NCI-H2171 treated with DMSO at 0.1 percent for 48 hours (cell line): ENCODE results near the gene SLC35E1.
"Not testable (repeated sequence)": the region's sequence is repeated elsewhere in the genome, so short reads cannot be mapped to it uniquely, and the experiment has no call there.

ENCODE experiments used
- DNase-seq: peaks from one replicate; lab custom pipeline; 2025; lab: John Stamatoyannopoulos, UW

Gene SLC35E1

GRCh38 chr19:16522559-16523377 lies 49.4 kb downstream of the SLC35E1 start:
- no peak for DNase-seq

- no peak for DNase-seq
Measured at GRCh38 chr19:16521715-16522289, 50.4 kb downstream of the SLC35E1 start.

- no peak for DNase-seq
Measured at GRCh38 chr19:16520986-16521624, 51.1 kb downstream of the SLC35E1 start.

DNA sequence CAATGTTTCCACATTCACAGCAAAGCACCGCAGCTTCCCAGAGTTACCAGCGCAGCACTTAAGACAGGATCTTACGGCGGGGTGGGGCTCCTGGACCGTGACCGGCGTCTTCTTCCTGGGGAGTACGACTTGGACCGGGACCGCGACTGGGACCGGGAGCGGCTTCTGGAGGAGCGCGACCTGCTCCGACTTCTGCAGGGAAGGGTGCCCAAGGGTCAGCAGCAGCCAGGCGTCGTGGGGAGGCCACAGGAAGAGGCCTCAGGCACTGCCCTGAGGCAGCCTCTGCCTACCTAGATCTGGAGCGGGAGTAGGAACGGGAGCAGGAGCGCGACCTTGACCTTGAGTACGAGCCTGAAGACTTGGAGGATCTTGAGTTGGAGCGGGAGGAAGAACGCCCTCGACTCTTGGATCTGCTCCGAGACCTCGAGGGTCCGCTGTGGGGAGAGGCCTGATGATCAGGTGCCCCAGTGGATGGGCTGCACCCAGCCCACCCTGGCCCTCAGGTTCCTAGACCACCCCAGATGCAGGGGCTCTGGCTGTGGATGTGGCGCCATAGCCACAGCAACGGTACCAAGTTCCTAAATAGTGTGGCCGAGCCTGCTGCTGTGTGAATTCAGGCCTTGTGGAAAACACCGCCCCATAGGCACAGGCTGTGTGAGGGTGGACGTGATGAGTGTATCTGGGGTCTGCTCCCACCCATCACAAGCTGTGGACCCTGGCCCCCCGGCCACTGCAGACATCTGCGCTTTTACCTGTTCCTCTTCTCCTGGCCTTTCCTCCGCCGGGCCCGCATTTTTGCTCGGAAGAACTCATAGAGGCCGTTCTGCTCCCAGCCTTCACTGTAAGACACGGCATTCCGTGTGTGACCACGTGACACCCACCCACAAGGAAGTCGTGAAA lies 51.9 kb downstream of the SLC35E1 start:
- no peak for DNase-seq

- DNase-seq: no peak
Measured at GRCh38 chr19:16519230-16519687, 53.0 kb downstream of the SLC35E1 start.

DNA sequence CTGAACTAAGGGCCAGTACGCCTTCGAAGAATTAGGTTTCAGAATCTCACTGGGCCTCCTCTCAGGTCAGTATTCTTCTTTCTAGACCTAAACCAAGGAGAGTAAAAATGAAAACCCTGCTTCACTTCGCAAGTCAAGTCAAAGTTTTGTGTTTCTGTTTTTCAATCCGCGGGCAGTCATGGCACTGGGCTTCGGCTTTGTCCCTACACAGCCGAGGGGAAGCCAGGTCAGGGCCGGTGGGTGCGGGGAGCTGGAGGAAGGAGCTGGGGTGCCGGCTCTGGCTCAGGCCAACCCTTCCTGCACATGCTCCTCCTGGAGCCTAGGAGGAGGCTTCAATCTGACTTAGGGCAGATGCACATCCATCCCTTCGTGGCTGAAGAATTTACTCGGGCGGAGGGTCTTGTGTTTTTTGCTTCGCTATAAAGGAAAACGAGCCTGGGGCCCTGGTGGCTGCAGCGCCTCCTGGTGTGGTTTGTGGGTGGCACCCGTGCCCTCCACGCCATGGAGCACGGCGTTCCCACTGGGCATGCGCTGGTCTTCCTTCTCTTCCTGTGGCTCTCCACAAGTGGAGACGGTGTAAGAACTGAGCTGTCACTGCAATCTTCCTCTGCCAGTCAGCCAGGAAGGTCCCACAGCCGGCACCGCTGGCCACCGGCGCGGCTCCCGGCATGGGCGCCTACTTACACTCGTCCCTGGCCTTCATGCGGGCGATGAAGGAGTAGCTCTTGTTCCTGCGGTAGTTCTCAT lies 53.6 kb downstream of the SLC35E1 start:
- DNase-seq: no peak

DNA sequence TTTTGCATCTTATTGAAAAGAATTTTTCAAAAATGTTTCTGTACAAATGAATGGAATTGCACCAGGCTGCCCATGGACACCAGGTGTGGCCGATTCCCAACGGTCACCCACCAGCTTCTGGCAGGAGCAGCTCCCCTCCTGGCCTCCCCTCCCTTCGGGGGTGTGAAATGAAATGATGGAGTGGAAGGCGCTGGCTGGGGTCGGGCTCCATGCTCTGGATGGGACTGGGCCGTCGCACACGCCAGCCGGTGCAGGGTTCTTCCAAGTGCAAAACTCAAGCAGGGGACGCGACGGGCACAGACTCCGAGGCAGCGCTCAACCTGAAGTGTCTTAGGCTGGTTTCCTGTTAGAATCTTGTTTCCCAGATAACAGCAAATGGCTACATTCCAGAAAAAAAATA lies 54.2 kb downstream of the SLC35E1 start:
- no peak for DNase-seq

DNA sequence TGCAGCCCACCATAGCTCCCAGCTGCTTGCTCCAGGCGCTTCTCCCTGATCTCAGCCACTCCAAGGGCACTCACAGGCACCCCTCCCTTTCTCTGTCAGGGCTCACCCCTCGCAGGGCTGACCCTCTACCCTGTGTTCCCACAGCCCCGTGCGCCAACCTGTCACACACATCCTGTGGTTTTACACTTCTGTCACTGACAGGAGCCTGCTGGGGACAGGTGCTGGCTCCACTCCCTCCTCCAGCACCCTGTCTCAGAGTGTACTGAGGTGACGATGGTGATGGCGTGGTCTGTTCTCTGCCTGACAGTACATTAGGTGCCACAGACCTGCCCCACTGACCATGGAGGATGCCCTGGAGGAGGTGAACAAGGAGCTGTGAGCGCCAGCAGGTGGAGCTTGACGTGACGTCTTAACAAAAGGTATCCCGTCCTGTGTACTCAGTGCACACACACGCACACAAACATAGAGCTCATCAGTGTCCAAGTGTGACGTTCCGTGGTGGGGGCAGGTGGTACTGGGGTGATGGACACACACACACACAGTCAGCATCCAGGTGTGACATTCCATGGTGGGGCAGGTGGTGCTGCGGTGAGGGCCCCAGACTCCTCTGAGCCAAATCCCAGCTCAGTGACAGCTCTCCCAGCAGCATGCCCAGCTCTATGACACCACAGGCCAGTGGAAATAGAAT lies 55.1 kb downstream of the SLC35E1 start:
- DNase-seq: no peak

DNA sequence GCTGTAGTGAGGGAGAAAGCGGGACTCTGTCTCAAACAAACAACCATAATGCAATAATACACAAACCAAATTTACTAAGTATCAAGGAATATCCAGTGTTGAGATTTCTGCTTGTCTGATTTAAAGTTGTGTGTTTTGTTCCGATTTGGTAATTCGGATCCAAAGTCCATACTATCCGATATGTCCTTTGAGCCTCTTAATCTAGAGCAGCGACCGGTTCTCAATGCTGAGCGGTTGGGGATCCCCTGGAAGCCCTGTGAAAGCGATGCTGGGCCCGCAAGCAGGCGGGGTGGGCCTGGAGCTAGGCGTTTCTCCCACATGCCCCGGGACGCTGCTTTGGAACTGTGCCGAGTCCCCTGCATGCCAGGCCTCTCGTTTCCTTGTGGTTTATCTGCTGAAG lies 55.8 kb downstream of the SLC35E1 start:
- no peak for DNase-seq

GRCh38 chr19:16514383-16515019 lies 57.7 kb downstream of the SLC35E1 start:
- DNase-seq: peak; percentile 12

DNA sequence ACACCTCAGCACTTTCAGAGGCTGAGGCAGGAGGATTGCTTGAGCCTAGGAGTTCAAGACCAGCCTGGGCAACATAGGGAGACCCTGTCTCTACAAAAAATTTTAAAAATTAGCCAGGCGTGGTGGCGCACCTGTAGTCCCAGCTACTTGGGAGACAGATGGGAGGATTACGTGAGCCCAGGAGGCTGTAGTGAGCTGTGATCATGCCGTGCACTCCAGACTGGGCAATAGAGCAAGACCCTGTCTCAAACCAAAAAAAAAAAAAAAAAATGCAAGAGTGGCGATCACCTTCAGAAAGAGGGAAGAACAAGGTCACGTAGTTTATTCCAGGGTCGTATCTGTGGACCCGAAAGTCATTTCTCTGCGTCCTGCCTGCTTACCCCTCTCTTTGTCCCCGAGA lies 59.6 kb downstream of the SLC35E1 start:
- DNase-seq: not testable (repeated sequence)

DNA sequence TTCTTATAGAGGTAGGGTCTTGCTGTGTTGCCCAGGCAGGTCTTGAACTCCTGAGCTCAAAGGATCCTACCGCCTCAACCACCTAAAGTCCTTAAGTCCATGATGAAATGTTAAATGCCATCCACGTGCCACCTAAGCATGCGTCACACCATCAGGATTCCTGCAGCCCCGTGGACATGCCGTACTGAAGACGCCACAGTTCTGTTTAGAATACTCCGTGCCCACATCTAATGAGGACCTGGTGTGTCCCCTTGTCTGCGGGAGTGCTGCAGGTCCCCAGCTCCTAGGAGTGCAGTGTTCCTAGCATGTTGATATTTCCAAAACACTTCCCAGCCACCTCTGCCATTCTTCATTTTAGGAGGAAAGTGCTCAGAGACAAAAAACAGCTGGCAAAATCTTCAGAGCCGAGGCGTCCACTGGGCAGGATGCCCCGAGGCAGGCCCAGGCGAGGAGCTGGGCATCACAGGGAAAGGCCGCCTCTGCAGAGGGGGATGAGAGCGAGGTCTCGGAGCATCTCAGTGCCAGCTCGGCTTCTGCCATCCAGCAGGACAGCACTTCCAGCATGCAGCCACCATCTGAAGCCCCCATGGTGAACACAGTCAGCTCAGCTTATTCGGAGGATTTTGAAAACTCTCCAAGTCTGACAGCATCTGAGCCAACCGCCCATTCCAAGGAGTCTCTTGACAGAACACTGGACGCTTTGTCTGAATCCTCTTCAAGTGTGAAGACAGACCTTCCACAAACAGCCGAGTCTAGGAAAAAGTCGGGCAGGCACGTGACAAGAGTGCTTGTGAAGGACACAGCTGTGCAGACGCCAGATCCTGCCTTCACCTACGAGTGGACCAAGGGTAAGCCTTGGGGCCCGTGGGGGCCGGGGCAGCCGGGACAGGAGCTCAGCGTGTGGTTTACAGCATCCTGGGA lies 62.8 kb downstream of the SLC35E1 start:
- DNase-seq: no peak

DNA sequence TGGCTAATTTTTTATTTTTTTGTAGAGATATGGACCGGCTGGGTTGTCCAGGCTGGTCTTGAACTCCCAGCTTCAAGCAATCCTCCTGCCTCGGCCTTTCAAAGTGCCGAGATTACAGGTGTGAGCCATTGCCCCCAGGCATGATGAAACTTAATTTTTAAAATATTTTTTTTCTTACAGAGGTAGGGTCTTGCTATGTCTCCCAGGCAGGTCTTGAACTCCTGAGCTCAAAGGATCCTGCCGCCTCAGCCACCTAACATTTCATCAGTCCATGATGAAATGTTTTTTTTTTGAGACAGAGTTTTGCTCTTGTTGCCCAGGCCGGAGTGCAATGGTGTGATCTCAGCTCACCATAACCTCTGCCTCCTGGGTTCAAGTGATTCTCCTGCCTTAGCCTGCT lies 63.7 kb downstream of the SLC35E1 start:
- no peak for DNase-seq

- DNase-seq: no peak
Measured at GRCh38 chr19:16506961-16507360, 65.3 kb downstream of the SLC35E1 start.

- not testable (repeated sequence) for DNase-seq
Measured at GRCh38 chr19:16506161-16506560, 66.1 kb downstream of the SLC35E1 start.

DNA sequence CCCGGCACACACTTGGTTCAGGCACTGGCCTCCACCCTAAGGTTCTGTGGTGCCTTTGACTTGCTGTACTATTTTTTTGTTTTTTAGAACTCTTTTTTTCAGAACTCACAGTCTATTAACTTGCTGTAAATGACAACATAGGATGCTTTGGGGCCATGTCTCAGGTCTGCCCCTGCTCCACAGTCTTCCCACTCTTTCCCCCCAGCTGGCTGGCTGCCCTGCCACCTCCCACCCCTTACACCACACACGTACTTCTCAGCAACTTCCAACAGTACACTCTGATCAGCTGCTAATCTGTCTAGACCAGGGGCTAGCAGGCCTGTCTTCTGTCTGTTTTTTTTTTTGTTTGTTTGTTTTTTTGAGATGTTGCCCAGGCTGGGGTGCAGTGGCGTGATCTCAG lies 67.9 kb downstream of the SLC35E1 start:
- DNase-seq: no peak
